DMS114 treated with DMSO at 0.1 percent for 48 hours (cell line): ENCODE measurements around the gene UBC.
"Not testable (repeated sequence)": the region's sequence is repeated elsewhere in the genome, so short reads cannot be mapped to it uniquely, and the experiment has no call there.

ENCODE experiments used
- DNase-seq: peaks from one replicate; lab custom pipeline; 2025; ENCODE audit not compliant: unreplicated experiment; lab: John Stamatoyannopoulos, UW

UBC gene

GRCh38 chr12:124915239-124916236 lies 1.1 kb upstream of the UBC start:
- DNase-seq, result no peak

GRCh38 chr12:124913474-124914391 lies 717 bp downstream of the UBC start:
- DNase-seq, result no peak

- not testable (repeated sequence) for DNase-seq
Measured at GRCh38 chr12:124912529-124913287, 1.7 kb downstream of the UBC start.

GRCh38 chr12:124911521-124911920 lies 2.9 kb downstream of the UBC start:
- DNase-seq, result not testable (repeated sequence)

- no peak for DNase-seq
Measured at GRCh38 chr12:124910561-124911478, 3.6 kb downstream of the UBC start.

GRCh38 chr12:124909831-124910560 lies 4.5 kb downstream of the UBC start:
- no peak for DNase-seq

- DNase-seq, result no peak
Measured at GRCh38 chr12:124906606-124907261, 7.7 kb downstream of the UBC start.

- DNase-seq, result peak; percentile 38
Measured at GRCh38 chr12:124904306-124905098, 9.9 kb downstream of the UBC start.

- no peak for DNase-seq
Measured at GRCh38 chr12:124902916-124903315, 11.5 kb downstream of the UBC start.

GRCh38 chr12:124901003-124901402 lies 13.4 kb downstream of the UBC start:
- DNase-seq, result no peak

- DNase-seq, result not testable (repeated sequence)
Measured at GRCh38 chr12:124900345-124900795, 14.1 kb downstream of the UBC start.

- DNase-seq, result no peak
Measured at GRCh38 chr12:124898923-124899294, 15.5 kb downstream of the UBC start.

- DNase-seq, result no peak
Measured at GRCh38 chr12:124898200-124898922, 16.1 kb downstream of the UBC start.

GRCh38 chr12:124896461-124896860 lies 18.0 kb downstream of the UBC start:
- DNase-seq, result no peak

GRCh38 chr12:124893792-124894516 lies 20.5 kb downstream of the UBC start:
- DNase-seq, result no peak

- DNase-seq, result no peak
Measured at GRCh38 chr12:124888260-124888659, 26.2 kb downstream of the UBC start.
